ENCODE results near the gene ZNF792.

- TF ChIP-seq, protein P1, sequence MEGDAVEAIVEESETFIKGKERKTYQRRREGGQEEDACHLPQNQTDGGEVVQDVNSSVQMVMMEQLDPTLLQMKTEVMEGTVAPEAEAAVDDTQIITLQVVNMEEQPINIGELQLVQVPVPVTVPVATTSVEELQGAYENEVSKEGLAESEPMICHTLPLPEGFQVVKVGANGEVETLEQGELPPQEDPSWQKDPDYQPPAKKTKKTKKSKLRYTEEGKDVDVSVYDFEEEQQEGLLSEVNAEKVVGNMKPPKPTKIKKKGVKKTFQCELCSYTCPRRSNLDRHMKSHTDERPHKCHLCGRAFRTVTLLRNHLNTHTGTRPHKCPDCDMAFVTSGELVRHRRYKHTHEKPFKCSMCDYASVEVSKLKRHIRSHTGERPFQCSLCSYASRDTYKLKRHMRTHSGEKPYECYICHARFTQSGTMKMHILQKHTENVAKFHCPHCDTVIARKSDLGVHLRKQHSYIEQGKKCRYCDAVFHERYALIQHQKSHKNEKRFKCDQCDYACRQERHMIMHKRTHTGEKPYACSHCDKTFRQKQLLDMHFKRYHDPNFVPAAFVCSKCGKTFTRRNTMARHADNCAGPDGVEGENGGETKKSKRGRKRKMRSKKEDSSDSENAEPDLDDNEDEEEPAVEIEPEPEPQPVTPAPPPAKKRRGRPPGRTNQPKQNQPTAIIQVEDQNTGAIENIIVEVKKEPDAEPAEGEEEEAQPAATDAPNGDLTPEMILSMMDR (IDR thresholded peaks at IDR 0.05) = no peak
- no peak for TF ChIP-seq POLR2AphosphoS5 (IDR thresholded peaks at IDR 0.05)
- TF ChIP-seq POLR2A (IDR thresholded peaks at IDR 0.05; ENCODE audit: low read depth) = no peak
- no peak for TF ChIP-seq EP300 (IDR thresholded peaks at IDR 0.05)
These were observed 53.3 kb downstream of the ZNF792 start for GRCh38 chr19:34910770-34911169.
